Bronchial epithelial cell (primary cell): ENCODE data around the gene ZNF280B. TPM values are rescaled to one million over a fixed set of nuclear protein-coding genes. Genes with fewer than 3 reads are reported as not detected.

Source experiments
- DNase-seq: peaks from one replicate; pipeline ENCODE4 v3.0.0-alpha.2; 2010; ENCODE audit warnings: low read depth
- FAIRE-seq: peaks from 2 replicates; lab custom pipeline; 2011; peaks lifted over from hg19 to GRCh38; lab: Jason Lieb, UNC
- H3K27me3 ChIP-seq: 2 replicates; pipeline ENCODE4 v1.5.1; 2011; ENCODE audit warnings: low read length; ENCODE audit not compliant: control insufficient read depth, insufficient read depth
- H3K36me3 ChIP-seq: 2 replicates; pipeline ENCODE4 v1.5.1; 2011; ENCODE audit warnings: low read length; ENCODE audit not compliant: control insufficient read depth, insufficient read depth
- H3K4me3 ChIP-seq: 2 replicates; pipeline ENCODE4 v1.5.1; 2011; ENCODE audit warnings: mild to moderate bottlenecking, low read depth, low read length, control low read depth
- total RNA-seq: library from RNA; depleted of rRNA; stranded (reverse); fragments of >200 nt; gene quantifications from 2 replicates; pipeline ENCODE4 v1.2.1, GENCODE V29; 2014
- TF ChIP-seq, protein P1 (sequence below): IDR thresholded peaks from 2 replicates; pipeline ENCODE4 v1.5.1; 2011; ENCODE audit warnings: mild to moderate bottlenecking, moderate library complexity, low read length, control low read depth, inconsistent platforms; ENCODE audit not compliant: insufficient read depth, severe bottlenecking

Gene ZNF280B
- total RNA-seq, 1 donor from 2014 or later: 0.26 TPM

DNA sequence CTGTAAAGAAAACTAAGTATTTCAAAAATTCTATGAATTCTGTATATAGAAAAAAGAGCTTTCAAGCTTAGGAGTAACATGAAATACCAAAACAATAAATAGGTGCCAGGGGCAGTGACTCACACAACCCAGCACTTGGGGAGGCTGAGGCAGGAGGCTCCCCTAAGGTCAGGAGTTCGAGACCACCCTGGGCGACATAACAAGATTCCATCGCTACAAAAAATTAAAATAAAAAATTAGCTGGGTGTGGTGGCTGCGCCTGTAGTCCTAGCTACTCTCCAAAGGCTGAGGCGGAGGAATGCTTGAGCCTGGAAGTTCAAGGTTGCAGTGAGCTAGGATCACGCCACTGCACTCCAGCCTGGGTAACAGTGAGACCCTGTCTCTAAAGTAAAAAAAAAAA is 21.5 kb downstream of the ZNF280B start:
- FAIRE-seq: no peak
- H3K4me3 ChIP-seq: no peak overlapping the region
- no peaks in the 10 kb centered on the region for H3K36me3 ChIP-seq
- DNase-seq: no peak
- H3K27me3 ChIP-seq: no peaks in the 10 kb centered on the region
- TF ChIP-seq, protein P1, sequence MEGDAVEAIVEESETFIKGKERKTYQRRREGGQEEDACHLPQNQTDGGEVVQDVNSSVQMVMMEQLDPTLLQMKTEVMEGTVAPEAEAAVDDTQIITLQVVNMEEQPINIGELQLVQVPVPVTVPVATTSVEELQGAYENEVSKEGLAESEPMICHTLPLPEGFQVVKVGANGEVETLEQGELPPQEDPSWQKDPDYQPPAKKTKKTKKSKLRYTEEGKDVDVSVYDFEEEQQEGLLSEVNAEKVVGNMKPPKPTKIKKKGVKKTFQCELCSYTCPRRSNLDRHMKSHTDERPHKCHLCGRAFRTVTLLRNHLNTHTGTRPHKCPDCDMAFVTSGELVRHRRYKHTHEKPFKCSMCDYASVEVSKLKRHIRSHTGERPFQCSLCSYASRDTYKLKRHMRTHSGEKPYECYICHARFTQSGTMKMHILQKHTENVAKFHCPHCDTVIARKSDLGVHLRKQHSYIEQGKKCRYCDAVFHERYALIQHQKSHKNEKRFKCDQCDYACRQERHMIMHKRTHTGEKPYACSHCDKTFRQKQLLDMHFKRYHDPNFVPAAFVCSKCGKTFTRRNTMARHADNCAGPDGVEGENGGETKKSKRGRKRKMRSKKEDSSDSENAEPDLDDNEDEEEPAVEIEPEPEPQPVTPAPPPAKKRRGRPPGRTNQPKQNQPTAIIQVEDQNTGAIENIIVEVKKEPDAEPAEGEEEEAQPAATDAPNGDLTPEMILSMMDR: no peak

DNA sequence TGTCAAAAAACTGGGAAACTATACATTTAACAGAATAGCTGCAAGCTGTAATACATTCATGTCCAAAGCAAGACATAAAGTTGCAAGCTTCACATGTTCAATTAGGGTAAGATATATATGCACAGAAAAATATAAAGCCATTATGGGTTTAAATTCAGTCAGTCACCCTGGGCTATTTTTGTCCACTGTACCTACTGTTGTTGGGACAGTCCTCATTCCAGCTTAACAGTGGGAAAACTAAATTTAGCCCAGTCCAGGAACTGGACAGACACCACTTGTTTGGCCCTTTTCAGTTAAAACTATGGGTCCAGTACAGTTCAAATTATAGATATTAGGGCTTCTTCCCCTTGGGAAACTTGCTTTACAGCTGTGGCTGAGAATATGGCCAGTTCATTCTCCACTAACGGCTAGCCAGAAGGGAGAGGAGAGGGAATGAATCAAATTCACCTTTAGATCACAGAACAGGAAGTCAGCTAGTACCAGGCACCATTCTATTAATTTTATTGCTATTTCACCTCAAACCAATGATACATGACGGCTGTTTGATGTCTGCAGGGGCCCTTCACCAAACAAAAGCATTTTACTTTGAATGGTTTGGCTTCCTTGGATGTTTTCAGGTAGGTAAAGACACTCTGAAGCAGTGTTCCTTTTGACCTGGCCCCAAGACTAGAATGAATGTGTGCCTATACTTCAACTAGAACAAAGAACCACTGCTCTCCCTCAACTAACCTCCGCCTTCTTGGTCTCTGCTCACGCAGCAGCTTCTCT is 22.2 kb downstream of the ZNF280B start:
- FAIRE-seq: no peak
- Histone ChIP-seq H3K36me3 (no peaks in the 10 kb centered on the region), H3K27me3 (no peaks in the 10 kb centered on the region), H3K4me3 (no peak overlapping the region)
- DNase-seq: no peak
- TF ChIP-seq, protein P1: no peak

DNA sequence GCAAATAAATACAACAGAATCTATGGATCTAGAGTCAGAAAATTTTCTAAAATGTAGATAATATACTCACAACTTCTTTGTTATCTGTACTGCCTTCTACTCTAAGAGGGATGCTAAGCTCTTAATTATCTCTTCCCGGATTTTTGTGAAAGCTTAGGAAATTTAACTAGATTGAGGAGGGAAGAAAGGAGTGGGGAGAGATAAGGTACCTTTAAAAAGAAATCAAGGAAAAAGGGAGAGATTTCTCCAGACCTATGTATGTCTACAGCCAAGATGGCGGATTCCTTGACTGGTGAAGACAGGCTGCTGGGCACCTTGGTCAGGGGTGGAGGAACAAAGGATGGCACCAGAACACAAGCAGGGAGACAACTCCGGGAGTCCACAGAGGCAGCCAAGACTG is 23.0 kb downstream of the ZNF280B start:
- no peaks in the 10 kb centered on the region for H3K27me3 ChIP-seq
- no peak for DNase-seq
- H3K4me3 ChIP-seq: no peak overlapping the region
- H3K36me3 ChIP-seq: no peaks in the 10 kb centered on the region
- FAIRE-seq: no peak
- TF ChIP-seq, protein P1: no peak

DNA sequence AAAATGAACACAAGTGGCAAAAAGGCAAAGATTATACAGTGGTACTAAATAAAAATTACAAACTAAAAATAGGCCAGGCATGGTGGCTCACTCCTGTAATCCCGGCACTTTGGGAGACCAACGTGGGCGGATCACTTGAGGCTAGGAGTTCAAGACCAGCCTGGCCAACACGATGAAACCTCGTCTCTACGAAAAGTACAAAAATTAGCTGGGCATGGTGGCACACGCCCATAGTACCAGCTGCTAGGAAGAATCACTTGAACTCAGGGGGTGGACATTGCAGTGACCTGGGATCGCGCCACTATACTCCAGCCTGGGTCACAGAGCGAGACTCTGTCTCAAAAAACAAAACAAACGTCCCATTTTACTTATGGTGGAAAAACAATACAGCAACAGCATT is 24.5 kb downstream of the ZNF280B start:
- TF ChIP-seq, protein P1: no peak
- H3K27me3 ChIP-seq: no peaks in the 10 kb centered on the region
- FAIRE-seq (no peak), DNase-seq (no peak)
- no peak overlapping the region for H3K4me3 ChIP-seq
- H3K36me3 ChIP-seq: no peaks in the 10 kb centered on the region

DNA sequence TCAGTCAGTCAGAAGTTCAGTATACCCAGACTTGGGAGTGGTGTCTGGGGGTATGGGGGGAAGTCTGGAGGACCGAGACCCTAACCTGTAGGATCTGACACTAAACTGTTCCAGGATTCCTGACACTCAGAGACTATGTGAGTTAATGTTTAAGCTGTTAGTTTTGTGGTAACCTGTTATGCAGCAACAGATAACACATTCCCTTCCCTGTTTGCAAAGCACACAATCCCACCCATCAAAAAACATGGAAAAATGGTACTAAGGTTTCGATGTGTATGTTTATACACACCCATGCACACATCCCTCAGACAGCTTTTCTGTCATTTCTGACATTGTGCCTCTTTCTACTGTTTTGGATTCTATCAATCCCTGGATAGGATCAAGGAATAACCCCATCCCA is 27.6 kb downstream of the ZNF280B start:
- DNase-seq (no peak), FAIRE-seq (no peak)
- H3K4me3 ChIP-seq: no peak overlapping the region
- TF ChIP-seq, protein P1: no peak
- no peaks in the 10 kb centered on the region for H3K36me3 ChIP-seq
- no peaks in the 10 kb centered on the region for H3K27me3 ChIP-seq
